ENCODE results near the gene MTERF4.

MTERF4 gene

GRCh38 chr2:241099246-241099645 is 2.8 kb downstream of the MTERF4 start:
- H3K27ac ChIP-seq, result peak overlapping the region; percentile 18; the same call in 1 of the 2 replicates
- no peak for TF ChIP-seq ZFX (IDR thresholded peaks at IDR 0.05)
- TF ChIP-seq, protein P1, sequence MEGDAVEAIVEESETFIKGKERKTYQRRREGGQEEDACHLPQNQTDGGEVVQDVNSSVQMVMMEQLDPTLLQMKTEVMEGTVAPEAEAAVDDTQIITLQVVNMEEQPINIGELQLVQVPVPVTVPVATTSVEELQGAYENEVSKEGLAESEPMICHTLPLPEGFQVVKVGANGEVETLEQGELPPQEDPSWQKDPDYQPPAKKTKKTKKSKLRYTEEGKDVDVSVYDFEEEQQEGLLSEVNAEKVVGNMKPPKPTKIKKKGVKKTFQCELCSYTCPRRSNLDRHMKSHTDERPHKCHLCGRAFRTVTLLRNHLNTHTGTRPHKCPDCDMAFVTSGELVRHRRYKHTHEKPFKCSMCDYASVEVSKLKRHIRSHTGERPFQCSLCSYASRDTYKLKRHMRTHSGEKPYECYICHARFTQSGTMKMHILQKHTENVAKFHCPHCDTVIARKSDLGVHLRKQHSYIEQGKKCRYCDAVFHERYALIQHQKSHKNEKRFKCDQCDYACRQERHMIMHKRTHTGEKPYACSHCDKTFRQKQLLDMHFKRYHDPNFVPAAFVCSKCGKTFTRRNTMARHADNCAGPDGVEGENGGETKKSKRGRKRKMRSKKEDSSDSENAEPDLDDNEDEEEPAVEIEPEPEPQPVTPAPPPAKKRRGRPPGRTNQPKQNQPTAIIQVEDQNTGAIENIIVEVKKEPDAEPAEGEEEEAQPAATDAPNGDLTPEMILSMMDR (conservative IDR thresholded peaks at IDR 0.05), result no peak

- no peak for TF ChIP-seq ZFX (IDR thresholded peaks at IDR 0.05)
- TF ChIP-seq, protein P1 (conservative IDR thresholded peaks at IDR 0.05), result no peak
- H3K27ac ChIP-seq, result no peak overlapping the region
These were observed 5.1 kb downstream of the MTERF4 start for GRCh38 chr2:241096979-241097378.

DNA sequence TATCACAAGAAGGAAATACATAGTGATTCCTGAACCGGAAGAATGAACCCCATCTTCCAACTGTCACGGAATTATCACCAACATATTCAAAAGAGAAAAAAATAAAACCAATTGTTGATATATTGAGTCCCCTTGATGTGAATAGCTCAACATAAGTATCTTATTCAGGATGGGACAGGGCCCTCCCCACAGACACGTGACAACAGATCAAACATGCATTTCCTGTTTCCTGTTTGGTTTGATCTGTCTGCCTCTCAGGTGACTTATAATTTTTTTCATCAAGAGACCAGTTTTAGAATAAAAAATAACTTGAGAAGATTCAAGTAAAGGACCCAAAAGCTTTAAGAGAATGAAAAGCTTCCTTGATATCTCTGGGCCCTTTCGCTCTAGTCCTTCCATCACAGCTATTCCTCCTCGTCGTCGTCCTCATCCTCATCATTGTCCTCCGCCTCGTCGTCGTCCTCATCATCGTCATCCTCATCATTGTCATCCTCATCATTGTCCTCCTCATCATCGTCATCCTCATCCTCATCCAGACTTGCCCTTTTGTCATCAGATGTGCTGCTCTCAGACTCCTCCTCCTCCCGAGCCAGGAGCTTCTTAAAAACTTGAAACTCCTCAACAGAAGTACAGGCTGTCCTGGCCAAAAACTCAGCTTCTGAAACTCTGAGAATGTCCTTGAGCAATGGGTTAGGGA is 6.3 kb downstream of the MTERF4 start:
- peak overlapping the region; percentile 97 for H3K27ac ChIP-seq
- TF ChIP-seq, protein P1 (conservative IDR thresholded peaks at IDR 0.05), result no peak
- TF ChIP-seq ZFX (IDR thresholded peaks at IDR 0.05), result no peak

DNA sequence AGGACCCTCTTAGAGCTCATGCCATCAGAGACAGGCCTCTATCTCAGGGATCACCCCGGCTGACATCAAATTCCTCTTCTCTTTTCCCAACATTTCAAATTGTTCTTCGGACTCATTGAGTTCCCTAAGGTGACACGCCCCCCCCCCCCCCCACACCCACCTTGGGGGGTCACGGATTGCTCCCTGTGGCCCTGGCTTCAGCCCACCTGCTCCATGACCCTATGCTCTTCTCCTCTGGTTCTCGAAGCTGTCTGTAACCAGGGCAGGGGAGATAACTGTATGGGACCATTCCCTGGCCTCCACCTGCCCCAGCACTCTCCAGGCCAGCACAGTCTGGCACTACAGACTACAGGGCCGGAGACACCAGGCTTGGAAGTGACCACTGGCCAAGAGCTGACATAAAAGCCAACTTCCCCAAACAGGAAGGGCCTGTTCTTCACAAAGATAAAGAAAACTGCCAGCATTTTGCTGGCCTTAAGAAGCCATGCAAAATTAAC is 7.1 kb downstream of the MTERF4 start:
- H3K27ac ChIP-seq, result peak overlapping the region; percentile 97
- TF ChIP-seq, protein P1 (conservative IDR thresholded peaks at IDR 0.05), result no peak
- TF ChIP-seq ZFX (IDR thresholded peaks at IDR 0.05), result no peak

DNA sequence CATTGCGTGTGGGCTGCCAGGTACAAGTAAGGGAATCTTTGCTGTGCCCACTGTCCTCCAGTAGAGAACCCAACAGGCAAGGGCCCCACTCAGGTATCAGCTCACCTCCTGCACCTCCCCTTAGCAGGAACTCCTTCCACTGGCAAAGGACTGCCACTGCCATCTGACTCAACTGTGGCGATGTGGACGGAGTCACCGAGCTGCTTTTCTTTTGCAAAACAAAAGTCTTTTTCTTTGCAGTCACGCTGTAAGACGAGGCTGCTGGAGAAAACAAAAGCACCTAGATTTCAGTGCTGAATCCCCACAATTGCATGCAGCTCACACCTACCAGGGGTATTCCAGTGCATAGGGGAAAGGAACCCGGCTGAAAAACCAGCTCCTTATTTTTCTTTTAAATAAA is 7.9 kb downstream of the MTERF4 start:
- peak overlapping the region; percentile 97 for H3K27ac ChIP-seq
- TF ChIP-seq, protein P1 (conservative IDR thresholded peaks at IDR 0.05), result no peak
- no peak for TF ChIP-seq ZFX (IDR thresholded peaks at IDR 0.05)

GRCh38 chr2:241093133-241093781 is 8.8 kb downstream of the MTERF4 start:
- H3K27ac ChIP-seq, result peak overlapping the region; percentile 97

GRCh38 chr2:241092677-241093076 is 9.4 kb downstream of the MTERF4 start:
- TF ChIP-seq ZFX (IDR thresholded peaks at IDR 0.05), result no peak
- TF ChIP-seq, protein P1 (conservative IDR thresholded peaks at IDR 0.05), result no peak
- H3K27ac ChIP-seq, result peak overlapping the region; percentile 97

Data from C4-2B (cell line).